Measurements from ENCODE around the gene DRC3. TPM values are rescaled to one million over a fixed set of nuclear protein-coding genes. Genes with fewer than 3 reads are reported as not detected.

DRC3 gene
- total RNA-seq, 4 donors from 2014 or later = 1.1 to 3.5 (median 1.7) TPM

DNA sequence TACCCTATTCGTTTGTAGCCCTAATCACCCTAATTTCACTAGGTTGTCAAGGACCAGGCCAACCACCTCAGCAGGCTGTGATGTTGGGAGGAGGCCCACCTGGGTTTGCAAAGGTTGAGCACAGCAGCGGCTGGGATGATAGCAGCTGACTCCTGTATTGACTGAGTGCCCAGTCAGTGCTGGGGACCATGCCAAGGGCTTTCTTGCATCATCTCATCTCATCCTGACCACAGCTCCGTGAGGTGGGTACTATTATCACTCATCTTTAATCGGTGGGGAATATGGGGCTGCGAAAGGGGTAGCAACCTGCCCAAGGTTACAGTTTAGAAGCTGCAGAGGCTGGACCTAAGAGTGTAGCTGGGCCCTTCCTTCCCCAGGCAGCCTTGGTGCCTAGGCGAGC, 54.6 kb downstream of the DRC3 start:
- Histone ChIP-seq H3K4me1 (no peaks in the 10 kb centered on the region), H3K9me3 (no peaks in the 10 kb centered on the region), H3K27me3 (no peaks in the 10 kb centered on the region), H3K27ac (no peak overlapping the region), H3K4me3 (no peak overlapping the region), H3K36me3 (peaks cover 0 to 53% of the 10 kb centered on the region in 2 donors)
- ATAC-seq = no peak
- WGBS, 2 donors (ENCODE audit: low coverage in 1 of 2) = 33 to 75% methylated on average over 1 of the region's 6 CpGs
- TF ChIP-seq POLR2AphosphoS5 (IDR thresholded peaks at IDR 0.05) (no peak), EP300 (IDR thresholded peaks at IDR 0.05) (no peak), POLR2A (IDR thresholded peaks at IDR 0.05) (no peak)

DNA sequence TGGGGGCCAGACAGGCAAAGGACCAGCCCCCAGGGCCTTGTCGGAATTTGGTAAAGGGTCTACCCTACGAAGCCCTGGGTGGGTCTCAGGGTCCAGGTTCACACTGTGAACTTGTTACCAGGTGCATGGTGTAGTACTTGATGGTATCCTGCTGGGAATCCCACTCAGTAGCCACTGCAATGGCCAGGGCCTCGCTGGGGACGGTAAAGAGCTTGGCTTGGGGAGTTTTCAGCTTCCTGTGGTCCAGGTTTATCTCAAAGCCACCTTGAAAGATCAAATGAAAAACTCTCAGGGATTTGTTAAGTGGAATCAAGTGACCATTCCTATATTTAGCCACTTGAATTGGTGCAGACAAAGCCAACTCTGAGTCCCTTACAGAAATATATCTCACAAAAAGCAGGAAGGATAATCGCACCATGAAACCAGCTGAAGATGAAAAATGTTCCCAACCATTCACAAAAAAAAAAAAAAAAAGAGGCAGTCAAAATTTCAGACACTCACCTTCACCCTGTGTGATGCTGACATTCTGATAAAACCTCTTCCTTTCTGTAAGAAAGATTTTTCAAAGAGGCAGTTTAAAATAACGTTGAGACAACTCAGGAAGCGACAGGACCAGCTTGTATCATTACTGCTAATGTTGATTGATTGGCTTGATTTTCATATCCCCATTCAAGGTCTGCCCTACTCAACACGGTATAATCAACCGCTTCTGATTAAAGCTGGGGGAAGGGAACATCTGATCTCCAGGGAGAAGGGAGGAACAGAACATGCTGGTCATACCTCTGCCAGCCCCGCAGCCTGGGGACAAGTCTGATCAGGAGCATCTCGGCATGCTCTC, 55.7 kb downstream of the DRC3 start:
- Histone ChIP-seq H3K9me3 (no peaks in the 10 kb centered on the region), H3K27me3 (no peaks in the 10 kb centered on the region), H3K27ac (no peak overlapping the region), H3K4me3 (no peak overlapping the region), H3K4me1 (no peaks in the 10 kb centered on the region), H3K36me3 (peaks cover 0 to 49% of the 10 kb centered on the region in 2 donors)
- WGBS, 2 donors (ENCODE audit: low coverage in 1 of 2) = 69 to 77% methylated on average over 5 to 8 of the region's 11 CpGs
- TF ChIP-seq POLR2A (IDR thresholded peaks at IDR 0.05) (no peak), EP300 (IDR thresholded peaks at IDR 0.05) (no peak), POLR2AphosphoS5 (IDR thresholded peaks at IDR 0.05) (no peak)
- TF ChIP-seq, protein P1, sequence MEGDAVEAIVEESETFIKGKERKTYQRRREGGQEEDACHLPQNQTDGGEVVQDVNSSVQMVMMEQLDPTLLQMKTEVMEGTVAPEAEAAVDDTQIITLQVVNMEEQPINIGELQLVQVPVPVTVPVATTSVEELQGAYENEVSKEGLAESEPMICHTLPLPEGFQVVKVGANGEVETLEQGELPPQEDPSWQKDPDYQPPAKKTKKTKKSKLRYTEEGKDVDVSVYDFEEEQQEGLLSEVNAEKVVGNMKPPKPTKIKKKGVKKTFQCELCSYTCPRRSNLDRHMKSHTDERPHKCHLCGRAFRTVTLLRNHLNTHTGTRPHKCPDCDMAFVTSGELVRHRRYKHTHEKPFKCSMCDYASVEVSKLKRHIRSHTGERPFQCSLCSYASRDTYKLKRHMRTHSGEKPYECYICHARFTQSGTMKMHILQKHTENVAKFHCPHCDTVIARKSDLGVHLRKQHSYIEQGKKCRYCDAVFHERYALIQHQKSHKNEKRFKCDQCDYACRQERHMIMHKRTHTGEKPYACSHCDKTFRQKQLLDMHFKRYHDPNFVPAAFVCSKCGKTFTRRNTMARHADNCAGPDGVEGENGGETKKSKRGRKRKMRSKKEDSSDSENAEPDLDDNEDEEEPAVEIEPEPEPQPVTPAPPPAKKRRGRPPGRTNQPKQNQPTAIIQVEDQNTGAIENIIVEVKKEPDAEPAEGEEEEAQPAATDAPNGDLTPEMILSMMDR (IDR thresholded peaks at IDR 0.05) = no peak
- ATAC-seq = no peak

DNA sequence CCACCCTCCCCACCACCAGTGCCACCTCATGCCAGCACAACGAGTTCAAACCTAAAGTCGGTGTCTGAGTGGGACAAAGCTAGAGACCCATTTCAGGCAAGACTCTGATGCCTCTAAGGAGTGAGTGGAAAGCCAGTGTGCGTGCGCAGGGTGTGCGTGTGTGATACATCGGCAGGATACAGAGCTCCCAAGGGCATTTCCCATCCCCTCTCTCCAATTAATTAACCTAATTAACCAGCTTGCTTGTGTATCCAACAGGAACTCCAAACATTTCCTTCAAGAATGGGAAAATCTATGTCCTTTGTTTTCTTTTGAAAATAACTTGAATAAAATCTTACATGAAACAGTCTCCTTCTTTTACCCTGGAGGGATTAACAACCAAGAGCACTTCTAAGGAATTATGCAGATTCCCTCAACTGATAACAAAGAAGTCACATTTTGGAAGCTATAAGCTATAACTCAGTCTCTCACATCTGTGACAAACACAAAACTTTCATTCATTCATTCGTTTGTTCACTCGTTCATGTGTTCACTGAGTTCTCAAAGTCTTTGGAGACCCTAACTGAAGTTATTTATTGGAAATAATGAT, 56.4 kb downstream of the DRC3 start:
- WGBS, 2 donors (ENCODE audit: low coverage in 1 of 2) = 83 to 91% methylated on average over 8 of the region's 8 CpGs
- Histone ChIP-seq H3K9me3 (no peaks in the 10 kb centered on the region), H3K27ac (no peak overlapping the region), H3K4me3 (no peak overlapping the region), H3K27me3 (no peaks in the 10 kb centered on the region), H3K36me3 (peaks cover 0 to 42% of the 10 kb centered on the region in 2 donors), H3K4me1 (no peaks in the 10 kb centered on the region)
- TF ChIP-seq POLR2A (IDR thresholded peaks at IDR 0.05) (no peak), POLR2AphosphoS5 (IDR thresholded peaks at IDR 0.05) (no peak), EP300 (IDR thresholded peaks at IDR 0.05) (no peak)
- TF ChIP-seq, protein P1 (IDR thresholded peaks at IDR 0.05) = no peak
- ATAC-seq = no peak

DNA sequence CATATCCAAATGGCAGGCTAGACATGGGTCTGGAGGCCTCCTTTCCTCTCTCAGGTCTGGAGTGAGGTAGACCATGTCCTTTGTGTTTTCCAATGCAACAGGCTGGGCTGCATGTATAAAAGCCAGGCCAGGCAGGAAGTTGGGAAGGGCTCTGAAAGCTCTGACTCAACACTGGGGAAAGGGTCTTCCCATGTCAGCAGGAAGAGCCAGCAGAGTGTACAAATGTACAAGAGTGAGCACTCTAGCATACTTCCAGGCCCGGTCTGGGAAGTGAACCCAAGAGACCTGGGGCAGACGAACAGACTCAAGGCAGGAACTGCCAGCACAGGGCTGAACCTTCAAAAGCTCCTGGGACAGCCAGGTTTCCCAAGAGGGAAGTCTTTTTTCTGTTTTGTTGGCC, 59.3 kb downstream of the DRC3 start:
- no peak overlapping the region for H3K4me3 ChIP-seq
- no peak overlapping the region for H3K27ac ChIP-seq
- peak; percentile 38 for ATAC-seq
- peaks cover 0 to 5% (median 0%) of the 10 kb centered on the region in 3 donors for H3K4me1 ChIP-seq
- H3K27me3 ChIP-seq = no peaks in the 10 kb centered on the region
- no peaks in the 10 kb centered on the region for H3K9me3 ChIP-seq
- 17 to 53% methylated on average over 2 of the region's 2 CpGs for WGBS, 2 donors (ENCODE audit: low coverage in 1 of 2)
- H3K36me3 ChIP-seq = peaks cover 0 to 13% of the 10 kb centered on the region in 2 donors
- TF ChIP-seq POLR2AphosphoS5 (IDR thresholded peaks at IDR 0.05) = no peak
- no peak for TF ChIP-seq POLR2A (IDR thresholded peaks at IDR 0.05)
- TF ChIP-seq, protein P1 (IDR thresholded peaks at IDR 0.05) = no peak

DNA sequence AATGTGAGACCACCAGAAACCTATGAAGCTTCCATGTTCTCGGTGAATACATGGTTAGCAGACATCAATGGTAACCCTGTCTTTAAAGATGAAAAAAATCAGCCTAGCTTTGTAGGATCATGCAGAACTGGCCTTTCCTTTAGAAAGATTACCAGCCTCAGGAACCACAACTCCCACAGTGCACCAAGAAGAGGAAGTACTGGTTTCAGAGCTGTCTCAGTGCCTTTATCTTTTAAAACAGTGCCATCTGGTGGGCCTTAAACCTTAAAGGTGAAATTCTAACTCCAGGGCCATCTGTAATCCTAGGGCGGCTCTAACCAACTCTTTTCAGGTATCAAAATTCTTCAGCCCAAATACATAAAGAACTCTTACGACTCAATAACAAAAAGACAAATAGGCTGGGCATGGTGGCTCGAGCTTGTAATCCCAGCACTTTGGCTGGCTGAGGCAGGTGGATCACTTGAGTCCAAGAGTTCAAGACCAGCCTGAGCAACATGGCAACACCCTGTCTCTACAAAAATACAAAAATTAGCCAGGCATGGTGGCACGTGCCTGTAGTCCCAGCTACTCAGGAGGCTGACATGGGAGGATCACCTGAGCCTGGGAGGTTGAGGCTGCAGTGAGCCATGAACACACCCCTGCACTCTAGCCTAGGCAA, 60.9 kb downstream of the DRC3 start:
- TF ChIP-seq EP300 (IDR thresholded peaks at IDR 0.05) = no peak
- TF ChIP-seq, protein P1 (IDR thresholded peaks at IDR 0.05) = peak in 3 of 4 experiments; percentile 60 to 66 (median 64)
- no peak for TF ChIP-seq POLR2A (IDR thresholded peaks at IDR 0.05)
- TF ChIP-seq POLR2AphosphoS5 (IDR thresholded peaks at IDR 0.05) = no peak
- Histone ChIP-seq H3K27me3 (no peaks in the 10 kb centered on the region), H3K27ac (no peak overlapping the region), H3K9me3 (no peaks in the 10 kb centered on the region), H3K36me3 (no peaks in the 10 kb centered on the region), H3K4me3 (no peak overlapping the region), H3K4me1 (peaks cover 2 to 21% (median 10%) of the 10 kb centered on the region in 3 donors)
- peak; percentile 86 for ATAC-seq
- WGBS, 2 donors (ENCODE audit: low coverage in 1 of 2) = 25 to 26% methylated on average over 3 to 4 of the region's 5 CpGs

All from gastroesophageal sphincter (tissue), 4 donors.